PC-9 (cell line): Measurements from ENCODE around the gene DNAJB6.

Source experiments
- EZH2 ChIP-seq: fragments of 200-600 bp; sonication (generic); IDR thresholded peaks from 2 replicates; pipeline ENCODE4 v1.8.0; 2017; ENCODE audit warnings: antibody characterized with exemption, low read depth
- TF ChIP-seq, protein P1 (sequence below): fragments of 200-600 bp; sonication (generic); conservative IDR thresholded peaks from 2 replicates; pipeline ENCODE4 v1.6.1; 2017; ENCODE audit warnings: mixed run types, antibody characterized with exemption, mild to moderate bottlenecking, moderate library complexity

GRCh38 chr7:157359581-157359980 lies 22.8 kb downstream of the DNAJB6 start:
- TF ChIP-seq, protein P1, sequence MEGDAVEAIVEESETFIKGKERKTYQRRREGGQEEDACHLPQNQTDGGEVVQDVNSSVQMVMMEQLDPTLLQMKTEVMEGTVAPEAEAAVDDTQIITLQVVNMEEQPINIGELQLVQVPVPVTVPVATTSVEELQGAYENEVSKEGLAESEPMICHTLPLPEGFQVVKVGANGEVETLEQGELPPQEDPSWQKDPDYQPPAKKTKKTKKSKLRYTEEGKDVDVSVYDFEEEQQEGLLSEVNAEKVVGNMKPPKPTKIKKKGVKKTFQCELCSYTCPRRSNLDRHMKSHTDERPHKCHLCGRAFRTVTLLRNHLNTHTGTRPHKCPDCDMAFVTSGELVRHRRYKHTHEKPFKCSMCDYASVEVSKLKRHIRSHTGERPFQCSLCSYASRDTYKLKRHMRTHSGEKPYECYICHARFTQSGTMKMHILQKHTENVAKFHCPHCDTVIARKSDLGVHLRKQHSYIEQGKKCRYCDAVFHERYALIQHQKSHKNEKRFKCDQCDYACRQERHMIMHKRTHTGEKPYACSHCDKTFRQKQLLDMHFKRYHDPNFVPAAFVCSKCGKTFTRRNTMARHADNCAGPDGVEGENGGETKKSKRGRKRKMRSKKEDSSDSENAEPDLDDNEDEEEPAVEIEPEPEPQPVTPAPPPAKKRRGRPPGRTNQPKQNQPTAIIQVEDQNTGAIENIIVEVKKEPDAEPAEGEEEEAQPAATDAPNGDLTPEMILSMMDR, result no peak
- TF ChIP-seq EZH2, result no peak
